Renal cortical epithelial cell (primary cell): ENCODE data around the gene SIX5. TPM values are rescaled to one million over a fixed set of nuclear protein-coding genes. Genes with fewer than 3 reads are reported as not detected.

Source experiments
- DNase-seq: peaks from one replicate; pipeline ENCODE4 v3.0.0-alpha.2; 2011; ENCODE audit warnings: low read depth
- total RNA-seq: library from RNA; depleted of rRNA; stranded (reverse); fragments of >200 nt; gene quantifications from 2 replicates; pipeline ENCODE4 v1.2.3, GENCODE V29; 2014

SIX5 gene
- total RNA-seq, 1 donor from 2014 or later = 12.9 TPM

DNA sequence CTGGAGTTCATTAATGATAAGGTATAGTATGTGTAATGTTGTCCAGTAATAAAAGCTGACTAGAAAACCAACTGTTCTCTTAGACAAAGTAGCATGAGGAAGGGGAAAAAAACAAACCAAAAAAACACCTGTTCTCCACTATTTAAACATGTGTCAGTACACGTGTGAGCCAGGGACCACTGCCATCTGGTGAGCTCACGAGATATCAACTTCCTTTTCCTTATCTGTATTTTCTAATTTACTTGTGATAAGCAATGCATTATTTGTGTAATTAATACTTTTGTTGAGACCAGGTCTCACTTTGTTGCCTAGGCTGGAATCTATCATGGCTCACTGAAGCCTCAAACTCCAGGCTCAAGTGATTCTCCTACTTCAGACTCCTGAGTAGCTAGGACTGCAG, 4.3 kb upstream of the SIX5 start:
- DNase-seq = no peak

DNA sequence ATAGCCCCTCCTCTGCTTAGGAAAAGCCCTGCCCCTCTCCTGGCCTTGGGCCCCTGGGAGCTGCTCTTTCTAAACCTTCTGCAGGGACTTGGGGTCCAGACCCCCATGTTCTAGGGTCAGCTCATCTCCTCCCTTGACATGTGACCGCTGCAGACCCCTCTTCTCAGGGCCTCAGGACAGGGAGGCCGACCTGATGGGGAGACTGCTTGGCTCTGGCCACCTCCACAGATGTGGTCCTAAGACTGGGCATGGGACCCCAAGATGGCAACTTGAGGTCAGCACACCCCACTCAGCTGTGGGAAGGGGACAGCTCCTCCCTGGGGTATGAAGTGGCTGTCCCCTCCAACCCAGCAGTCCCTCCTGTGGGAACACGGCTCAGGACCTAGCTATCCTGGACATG, 3.9 kb upstream of the SIX5 start:
- no peak for DNase-seq

DNA sequence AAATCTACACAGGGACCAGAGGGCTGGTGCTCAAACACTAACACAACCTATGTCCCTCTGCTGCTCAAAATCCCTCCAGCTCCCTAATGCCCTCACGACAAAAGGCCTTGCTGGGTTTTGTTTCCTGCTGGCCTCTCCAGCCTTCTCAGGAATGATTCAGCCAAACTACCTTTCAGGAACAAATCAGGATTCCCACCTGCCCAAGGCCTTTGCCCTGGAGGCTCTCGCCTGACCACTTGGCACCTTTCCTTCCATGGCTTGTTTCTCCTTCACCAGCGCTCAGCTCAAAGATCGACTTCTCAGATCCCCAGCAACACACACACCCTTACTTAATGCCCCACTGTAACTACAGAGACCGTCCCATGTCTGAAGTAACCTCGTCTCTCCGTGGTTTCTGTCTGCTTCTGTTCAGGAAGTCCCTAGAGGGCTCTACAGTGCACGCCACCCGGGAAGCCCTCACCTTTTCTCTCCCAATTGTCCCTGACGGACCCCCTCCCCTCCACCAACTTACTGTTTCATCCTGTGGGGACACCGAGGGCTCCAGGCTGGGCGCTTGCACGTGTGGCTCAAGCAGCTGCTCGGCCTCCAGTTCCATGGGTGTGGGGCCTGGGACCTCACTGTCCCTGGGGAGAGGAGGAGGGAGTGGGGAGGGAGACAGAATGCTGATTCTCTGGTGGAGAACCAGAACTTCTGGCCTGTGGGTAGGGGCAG, 3.2 kb upstream of the SIX5 start:
- no peak for DNase-seq

DNA sequence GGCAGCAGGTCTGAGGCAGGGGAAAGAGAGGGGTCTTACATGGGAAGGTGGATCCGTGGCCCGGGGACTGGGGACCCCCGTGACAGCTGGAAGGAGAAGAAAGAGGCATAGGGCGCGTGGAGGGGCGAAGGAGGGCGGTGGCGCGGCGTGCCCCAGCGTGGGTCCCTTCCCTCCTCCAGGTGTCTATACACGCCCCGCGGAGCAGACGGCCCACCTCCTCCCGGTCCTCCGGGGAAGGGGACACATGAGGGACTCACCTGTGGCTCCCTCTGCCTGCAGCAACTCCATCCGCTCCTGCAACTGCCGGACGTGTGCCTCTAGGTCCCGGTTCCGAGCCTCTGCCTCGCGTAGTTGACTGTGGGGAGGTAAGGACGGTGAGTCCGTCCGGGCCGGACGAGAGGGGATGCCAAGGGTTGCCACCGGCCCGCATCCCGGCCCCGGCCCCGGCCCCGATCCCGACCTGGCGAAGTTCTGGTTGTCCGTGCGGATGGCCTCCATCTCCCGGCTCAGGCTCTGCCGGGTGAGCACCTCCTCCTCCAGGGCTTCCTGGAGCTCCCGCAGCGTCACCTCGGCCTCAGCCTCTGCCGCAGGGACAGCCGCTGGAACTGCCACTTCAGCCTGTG, 2.4 kb upstream of the SIX5 start:
- DNase-seq = no peak

DNA sequence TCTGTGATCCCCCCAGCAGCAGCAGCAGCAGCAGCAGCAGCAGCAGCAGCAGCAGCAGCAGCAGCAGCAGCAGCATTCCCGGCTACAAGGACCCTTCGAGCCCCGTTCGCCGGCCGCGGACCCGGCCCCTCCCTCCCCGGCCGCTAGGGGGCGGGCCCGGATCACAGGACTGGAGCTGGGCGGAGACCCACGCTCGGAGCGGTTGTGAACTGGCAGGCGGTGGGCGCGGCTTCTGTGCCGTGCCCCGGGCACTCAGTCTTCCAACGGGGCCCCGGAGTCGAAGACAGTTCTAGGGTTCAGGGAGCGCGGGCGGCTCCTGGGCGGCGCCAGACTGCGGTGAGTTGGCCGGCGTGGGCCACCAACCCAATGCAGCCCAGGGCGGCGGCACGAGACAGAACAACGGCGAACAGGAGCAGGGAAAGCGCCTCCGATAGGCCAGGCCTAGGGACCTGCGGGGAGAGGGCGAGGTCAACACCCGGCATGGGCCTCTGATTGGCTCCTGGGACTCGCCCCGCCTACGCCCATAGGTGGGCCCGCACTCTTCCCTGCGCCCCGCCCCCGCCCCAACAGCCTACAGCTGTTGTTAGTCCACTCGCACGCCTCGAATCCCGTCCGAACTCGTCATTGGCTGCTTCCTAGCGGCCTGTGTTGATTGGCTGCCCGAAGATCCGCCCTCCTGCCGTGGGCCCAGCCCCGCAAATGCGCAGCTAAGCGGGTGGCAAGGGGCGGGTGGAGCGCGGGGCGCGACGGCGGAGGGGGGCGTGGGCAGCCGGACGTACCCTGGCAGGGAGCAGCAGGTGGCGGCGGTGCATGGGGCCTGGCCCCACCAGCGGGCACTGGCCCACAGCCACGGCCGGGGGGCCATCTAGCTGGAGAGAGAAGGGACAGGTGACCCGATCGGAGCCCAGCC, 1.4 kb upstream of the SIX5 start:
- DNase-seq = peak; percentile 95

DNA sequence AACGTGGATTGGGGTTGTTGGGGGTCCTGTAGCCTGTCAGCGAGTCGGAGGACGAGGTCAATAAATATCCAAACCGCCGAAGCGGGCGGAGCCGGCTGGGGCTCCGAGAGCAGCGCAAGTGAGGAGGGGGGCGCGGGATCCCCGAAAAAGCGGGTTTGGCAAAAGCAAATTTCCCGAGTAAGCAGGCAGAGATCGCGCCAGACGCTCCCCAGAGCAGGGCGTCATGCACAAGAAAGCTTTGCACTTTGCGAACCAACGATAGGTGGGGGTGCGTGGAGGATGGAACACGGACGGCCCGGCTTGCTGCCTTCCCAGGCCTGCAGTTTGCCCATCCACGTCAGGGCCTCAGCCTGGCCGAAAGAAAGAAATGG, 754 bp upstream of the SIX5 start:
- peak; percentile 21 for DNase-seq

DNA sequence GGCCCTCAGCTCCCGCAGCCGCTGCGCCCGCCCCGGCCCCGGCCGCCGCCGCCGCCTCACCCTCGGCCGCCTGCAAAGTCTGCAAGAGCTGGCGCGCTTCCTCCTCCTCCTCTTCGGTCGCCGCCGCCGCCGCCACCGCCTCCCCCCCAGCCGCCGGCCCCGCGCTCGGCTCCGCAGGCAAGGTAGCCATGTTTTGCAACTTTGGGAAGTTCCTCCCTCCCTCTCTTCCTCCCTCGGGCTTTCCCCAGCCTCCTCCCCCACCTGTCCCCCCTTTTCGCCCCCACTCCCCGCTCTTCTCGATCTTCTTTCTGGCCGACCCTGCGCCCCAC, 433 bp downstream of the SIX5 start:
- DNase-seq = no peak

DNA sequence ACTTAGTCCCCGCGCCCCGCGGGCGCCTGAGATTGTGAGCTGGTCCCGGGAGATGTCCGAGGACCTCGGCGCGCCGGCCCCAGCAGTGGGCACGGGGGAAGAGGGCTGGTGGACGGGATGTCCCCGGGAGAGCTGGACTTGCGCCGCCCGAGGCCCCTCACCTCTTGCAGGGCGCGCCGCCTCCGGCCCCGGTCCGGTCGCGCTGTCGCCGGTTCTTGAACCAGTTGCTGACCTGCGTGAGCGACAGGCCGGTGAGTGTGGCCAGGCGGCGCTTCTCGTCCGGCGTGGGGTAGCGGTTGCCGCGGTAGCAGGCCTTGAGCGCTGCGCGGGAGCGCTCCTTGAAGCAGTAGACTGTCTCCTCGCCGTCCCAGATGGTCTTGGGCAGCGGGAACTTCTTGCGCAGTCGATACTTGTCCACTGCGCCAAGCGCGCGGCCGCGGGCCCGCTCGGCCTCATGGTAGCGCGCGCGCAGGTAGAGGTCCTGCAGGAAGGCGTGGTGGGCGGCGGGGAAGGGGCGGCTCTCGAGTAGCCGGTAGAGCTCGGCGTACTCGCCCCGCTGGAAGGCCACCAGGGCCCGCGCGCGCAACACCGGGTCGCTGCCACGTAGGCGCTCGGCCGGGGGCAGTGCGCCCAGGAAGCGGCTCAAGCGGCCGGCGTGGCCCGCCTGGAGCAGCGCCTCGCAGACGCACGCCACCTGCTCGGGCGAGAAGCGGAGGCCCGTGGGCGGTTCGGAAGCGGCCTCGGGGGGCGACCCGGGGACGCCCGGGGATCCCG, 984 bp downstream of the SIX5 start:
- DNase-seq = peak; percentile 41

DNA sequence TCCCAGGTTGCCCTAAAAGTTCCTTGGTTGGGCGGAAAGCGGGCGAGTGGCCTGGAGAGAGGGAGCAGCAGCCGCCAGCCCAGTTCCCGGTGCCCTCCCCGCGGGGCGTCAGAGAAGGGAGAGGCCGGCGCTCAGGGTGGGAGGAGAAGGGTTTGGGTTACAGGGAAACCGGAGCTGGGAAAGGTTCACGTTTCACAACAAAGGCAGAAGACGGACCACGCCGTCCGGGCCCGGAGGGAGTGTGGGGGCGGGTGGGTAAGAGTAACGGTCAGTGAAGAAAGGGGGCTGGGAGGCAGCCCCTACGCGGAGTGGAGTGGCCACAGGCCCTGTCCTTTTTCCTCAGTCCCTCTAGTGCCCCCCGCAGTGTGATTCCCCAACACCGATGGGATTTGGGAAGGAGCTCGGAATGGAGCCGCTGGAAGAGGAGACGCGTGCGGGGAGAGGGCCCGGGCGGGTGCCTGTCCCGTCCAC, 1.6 kb downstream of the SIX5 start:
- DNase-seq = peak; percentile 71

DNA sequence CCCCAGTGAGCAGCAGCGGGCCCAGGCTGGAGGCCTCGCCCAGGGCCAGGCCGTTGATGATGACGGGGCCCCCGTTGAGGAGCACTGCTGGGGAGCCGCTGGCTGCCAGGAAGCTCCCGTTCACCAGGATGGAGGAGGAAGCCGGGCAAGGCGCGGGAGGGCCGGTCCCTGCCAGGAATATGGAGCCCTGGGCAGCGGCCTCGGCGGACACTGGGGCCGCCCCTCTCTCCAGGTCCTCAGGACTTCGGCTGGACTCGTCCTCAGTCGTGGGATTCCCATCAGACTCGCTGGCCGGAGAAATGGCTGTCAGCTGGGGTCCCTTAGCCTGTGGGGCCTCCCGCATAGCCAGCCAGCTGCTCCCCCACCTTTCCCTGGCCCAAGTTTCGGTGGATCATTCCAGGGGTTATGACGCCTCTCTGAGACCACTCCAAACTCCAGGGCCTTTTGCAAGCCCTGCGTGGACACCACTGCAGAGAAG, 2.1 kb downstream of the SIX5 start:
- no peak for DNase-seq

DNA sequence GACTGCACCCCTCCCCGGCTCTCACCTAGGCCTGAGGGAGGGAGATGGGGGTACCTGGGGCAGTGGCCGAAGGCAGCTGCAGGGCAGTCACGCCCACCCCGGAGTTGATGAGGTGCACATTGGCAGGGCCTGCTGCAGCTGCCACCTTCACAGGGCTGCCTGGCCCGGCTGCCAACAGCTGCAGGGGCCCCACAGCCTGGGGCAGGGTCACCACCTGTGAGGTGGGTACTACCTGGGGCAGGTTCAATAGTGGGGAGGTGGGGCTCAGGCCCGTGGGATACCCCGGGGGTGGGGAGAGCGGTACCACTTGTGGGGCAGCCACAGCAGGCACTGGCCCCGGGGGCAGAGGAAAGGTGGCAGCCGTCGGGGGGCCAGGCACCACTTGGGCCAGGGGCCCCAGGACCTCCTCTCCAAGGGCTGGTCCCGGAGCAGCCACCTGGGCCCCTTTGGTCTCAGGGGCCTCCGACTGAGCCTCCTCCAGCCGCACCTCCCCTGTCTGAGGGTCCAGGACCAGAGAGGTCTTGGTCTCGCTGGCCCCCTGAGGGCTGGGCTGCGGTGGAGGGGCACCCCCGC, 2.7 kb downstream of the SIX5 start:
- DNase-seq = no peak

DNA sequence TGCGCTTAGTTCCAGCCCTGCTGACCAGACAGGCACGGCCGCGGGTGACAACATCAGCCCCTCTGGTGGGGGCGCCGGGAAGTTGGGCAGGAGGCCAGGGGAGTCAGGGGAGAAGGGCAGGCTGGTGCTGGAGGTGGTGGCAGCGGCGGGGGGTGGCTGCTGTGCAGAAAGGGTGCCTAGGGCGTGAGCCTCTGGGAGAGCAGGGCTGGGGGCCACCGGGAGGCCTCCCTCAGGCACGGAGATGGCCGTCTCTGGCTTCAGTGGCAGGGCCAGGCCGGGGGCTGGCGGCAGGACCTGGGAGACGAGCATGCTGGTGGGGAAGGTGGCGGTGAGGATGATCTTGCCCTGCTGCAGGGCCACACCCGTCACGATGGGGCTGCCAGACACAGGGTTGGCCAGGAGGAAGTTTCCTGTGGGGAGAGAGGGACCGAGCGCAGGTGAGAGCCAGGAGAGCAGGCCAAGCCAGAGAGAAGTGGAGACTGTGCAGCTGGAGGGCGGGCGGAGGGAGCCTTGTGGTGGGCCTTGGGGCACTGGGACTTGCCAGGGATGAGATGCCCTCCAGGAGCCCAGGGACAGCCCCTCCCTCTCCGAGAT, 3.3 kb downstream of the SIX5 start:
- no peak for DNase-seq

DNA sequence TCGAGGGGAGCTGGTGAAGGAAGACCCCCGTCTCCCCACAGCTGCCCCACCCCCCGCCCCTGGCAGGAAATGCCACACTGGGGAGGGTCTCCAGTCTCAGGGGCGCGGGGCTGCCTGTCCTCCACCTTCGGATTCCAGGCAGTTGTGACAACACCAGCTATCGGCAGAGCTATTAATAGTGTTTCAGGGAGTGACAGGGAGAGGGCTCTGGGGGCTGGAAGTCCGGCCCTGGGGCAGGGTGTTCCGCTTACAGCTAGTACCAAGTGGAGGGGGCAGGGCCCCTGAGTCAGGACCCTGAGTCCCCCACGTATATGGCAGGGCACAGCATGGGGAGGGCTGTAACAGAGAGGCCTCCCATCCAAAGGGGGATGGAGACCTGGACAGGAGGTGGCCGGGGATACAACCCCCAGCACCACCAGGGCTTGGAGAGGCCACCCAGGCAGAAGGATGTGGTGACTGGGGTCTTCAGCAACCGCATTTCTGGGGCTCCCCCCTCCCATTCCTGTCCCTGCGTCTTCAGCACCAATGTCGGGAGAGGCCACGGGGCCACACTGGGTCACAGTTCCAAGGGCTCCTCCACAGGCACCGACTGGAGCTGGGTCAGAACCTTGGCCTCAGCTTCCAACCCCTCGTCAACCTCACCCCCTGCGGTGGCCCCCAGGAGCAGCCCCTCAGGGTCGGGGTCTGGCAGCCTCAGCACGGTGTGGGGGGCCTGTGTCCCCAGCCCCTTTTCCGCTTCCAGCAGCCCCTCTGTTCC, 3.9 kb downstream of the SIX5 start:
- no peak for DNase-seq

DNA sequence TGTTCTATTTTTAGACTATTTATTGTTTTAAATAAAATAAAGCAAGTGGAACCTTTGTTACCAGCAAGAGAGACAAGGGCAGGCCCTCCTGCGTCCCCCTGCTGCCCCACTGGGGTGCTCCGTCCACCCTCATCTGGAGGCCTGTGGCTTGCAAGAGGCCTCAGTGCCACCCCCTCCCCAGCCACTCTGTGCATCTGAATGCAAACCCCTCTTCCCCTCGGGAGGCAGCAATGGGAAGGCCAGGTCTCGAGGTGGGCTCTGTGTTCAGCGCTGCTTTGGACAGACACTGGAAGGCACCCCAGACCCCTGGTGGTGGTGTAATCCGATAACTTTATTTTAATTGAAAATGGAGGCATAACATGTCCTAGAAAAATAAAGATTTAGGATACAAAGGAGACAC, 4.6 kb downstream of the SIX5 start:
- DNase-seq = no peak

DNA sequence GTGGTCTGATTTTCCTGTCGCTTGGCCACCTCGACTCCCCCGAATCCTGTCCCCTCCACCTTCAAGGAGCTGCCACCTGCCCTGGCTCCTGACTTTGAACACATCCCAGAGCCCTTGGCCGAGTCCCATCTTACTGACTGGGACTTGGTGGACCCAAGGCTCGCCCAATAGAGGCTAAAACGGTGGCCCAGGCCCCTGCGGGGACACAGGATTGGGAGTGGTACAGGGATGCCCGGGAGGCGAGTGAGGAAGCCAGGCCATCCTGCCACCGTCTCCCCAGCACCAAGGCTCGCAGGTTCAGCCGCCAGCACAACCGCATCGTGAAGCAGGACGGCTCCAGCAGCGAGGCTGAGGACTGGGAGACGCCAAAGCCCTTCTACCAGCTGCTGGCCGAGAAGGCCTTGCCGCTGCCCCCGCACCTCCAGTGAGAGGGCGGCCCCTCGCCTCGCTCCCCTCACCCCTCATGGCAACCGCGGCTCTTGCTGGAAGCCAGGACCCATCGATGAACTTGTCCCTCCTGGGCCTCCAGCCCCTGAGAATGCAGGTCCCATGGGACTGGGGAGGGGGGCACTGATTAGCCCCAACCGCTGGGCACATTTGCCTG, 5.3 kb downstream of the SIX5 start:
- DNase-seq = no peak

DNA sequence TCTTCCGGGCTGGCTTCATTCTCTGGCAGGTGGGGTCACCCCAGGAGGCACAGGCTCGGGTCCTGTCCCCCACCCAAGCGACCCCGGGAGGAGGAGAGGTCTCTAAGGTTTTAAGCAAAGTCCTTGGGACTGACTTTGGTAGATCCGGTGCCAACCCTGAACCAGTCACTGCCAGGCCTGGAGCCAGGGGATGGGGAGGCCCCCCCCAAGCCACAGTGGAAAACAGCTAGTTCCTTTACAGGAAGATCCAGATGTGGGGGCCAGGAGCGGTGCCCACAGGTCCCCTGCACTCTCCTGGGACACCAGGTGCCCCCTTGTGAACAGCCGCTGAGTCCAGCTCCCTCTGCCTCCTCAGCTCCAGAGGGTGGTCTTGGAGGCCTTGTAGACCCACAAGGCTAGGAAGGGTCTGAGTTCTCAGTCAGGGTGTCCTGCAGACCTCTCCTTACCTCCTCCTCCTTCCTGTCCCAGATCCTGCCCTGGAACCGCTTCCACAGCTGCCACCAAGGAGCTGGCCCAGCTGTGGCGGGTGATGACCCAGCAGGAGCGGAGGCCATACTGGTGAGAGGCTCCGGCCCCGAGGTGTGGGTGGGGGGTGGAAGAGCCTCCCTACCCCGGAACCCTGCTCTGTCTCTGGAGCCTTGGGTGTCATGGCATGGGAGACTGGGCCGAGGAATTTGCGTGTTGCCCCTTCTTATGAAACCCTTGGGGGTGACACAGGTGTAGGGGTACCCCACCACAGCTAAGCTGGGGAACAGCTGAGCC, 6.0 kb downstream of the SIX5 start:
- DNase-seq = no peak

DNA sequence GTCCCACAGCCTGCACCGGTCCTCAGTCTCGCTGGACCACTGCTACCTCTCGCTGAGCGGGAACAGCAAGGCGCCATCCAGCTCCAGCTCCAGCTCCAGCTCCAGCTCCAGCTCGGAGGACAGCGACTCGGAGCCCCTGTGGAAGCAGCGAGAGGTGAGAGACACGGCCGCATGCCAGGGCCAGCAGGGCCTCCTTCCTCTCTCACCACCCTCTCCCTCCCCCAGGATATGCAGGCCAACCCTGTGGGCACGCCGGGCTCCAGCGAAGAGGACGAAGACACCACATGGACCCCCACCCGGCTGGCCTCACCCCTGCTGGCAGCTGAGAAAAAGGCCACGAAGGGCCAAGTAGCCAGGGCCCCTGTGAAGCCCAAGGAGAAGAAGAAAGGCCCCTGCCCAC, 7.3 kb downstream of the SIX5 start:
- DNase-seq = no peak

DNA sequence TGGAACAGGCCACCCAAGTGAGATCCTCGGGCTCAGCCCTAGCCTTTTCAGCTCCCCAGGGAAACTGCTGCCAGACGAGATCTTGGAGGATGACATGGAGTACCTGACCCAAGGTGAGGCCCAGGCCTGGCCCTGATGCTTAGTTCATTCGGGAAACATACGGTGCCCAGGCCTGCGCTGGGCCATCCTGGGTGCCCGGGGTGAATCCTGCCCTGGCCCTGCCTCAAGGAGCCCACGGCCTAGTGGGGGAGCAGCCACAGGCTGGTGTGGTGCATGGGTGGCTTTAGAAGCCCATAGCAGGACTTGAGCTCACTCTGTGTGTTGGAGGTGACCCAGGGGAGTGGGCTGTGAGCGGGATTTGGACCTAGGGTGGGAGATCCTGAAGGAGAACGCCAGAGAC, 10.1 kb downstream of the SIX5 start:
- no peak for DNase-seq

DNA sequence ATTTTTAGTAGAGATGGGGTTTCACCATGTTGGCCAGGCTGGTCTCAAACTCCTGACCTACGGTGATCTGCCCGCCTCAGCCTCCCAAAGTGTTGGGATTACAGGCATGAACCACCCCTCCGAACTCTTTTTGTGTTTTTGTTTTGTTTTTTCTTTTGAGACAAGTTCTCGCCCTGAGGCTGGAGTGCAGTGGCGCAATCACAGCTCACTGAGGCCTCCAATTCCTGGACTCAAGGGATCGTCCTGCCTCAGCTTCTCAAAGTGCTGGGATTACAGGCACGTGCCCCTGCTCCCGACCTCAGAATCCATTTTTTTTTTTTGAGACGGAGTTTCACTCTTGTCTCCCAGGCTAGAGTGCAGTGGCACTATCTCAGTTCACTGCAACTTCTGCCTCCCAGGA, 11.4 kb downstream of the SIX5 start:
- no peak for DNase-seq
